Ectodermal cell (in vitro differentiated cells): ENCODE data around the gene RNU6-9.
"Not testable (repeated sequence)": the region's sequence is repeated elsewhere in the genome, so short reads cannot be mapped to it uniquely, and the experiment has no call there.

Source experiments
- H3K27ac ChIP-seq: 2 replicates; pipeline ENCODE4 v1.7.0; 2013; ENCODE audit warnings: mild to moderate bottlenecking, low read depth, low read length; ENCODE audit not compliant: insufficient read depth, poor library complexity, severe bottlenecking
- H3K27me3 ChIP-seq: 2 replicates; pipeline ENCODE4 v1.7.0; 2013; ENCODE audit warnings: mild to moderate bottlenecking, low read length; ENCODE audit not compliant: insufficient read depth, control insufficient read depth, poor library complexity, severe bottlenecking
- H3K36me3 ChIP-seq: one replicate; pipeline ENCODE4 v1.7.0; 2013; ENCODE audit warnings: low read length; ENCODE audit not compliant: control insufficient read depth, insufficient read depth
- H3K4me1 ChIP-seq: one replicate; pipeline ENCODE4 v1.7.0; 2013; ENCODE audit warnings: low read length; ENCODE audit not compliant: control insufficient read depth, insufficient read depth
- H3K4me3 ChIP-seq: 2 replicates; pipeline ENCODE4 v1.7.0; 2013; ENCODE audit warnings: low read depth, low read length, control low read depth; ENCODE audit not compliant: insufficient read depth
- H3K9me3 ChIP-seq: 2 replicates; pipeline ENCODE4 v1.7.0; 2013; ENCODE audit warnings: mild to moderate bottlenecking, low read length, moderate library complexity; ENCODE audit not compliant: control insufficient read depth
- WGBS, 2 experiments: methylation state at CpG; one replicate each; pipeline ENCODE4 v1.1.7; 2013; ENCODE audit warnings: missing lambda C conversion rate in 2 of 2; 5-methylcytosine and 5-hydroxymethylcytosine counted together

RNU6-9 gene

DNA sequence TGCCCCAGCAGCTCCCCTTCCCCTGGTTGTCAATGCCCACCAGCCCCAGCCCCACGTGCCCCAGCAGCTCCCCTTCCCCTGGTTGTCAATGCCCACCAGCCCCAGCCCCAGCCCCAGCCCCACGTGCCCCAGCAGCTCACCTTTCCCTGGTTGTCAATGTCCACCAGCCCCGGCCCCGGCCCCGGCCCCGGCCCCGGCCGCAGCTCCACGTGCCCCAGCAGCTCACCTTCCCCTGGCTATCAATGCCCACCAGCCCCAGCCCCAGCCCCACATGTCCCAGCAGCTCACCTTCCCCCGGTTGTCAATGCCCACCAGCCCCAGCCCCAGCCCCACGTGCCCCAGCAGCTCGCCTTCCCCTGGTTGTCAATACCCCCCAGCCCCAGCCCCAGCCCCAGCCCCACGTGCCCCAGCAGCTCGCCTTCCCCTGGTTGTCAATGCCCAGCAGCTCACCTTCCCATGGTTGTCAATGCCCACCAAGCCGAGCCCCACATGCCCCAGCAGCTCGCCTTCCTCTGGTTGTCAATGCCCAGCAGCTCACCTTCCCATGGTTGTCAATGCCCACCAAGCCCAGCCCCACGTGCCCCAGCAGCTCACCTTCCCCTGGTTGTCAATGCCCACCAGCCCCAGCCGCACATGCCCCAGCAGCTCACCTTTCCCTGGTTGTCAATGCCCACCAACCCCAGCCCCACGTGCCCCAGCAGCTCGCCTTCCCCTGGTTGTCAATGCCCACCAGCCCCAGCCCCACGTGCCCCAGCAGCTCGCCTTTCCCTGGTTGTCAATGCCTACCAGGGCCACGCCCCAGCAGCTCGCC, 14.3 kb upstream of the RNU6-9 start:
- H3K4me1 ChIP-seq, H3K4me3 ChIP-seq, H3K27ac ChIP-seq, H3K9me3 ChIP-seq, H3K27me3 ChIP-seq: not testable (repeated sequence)
- H3K36me3 ChIP-seq: peaks cover 52% of the 10 kb centered on the region
- 87 to 88% methylated on average over 24 of the region's 24 CpGs for WGBS, 2 experiments

DNA sequence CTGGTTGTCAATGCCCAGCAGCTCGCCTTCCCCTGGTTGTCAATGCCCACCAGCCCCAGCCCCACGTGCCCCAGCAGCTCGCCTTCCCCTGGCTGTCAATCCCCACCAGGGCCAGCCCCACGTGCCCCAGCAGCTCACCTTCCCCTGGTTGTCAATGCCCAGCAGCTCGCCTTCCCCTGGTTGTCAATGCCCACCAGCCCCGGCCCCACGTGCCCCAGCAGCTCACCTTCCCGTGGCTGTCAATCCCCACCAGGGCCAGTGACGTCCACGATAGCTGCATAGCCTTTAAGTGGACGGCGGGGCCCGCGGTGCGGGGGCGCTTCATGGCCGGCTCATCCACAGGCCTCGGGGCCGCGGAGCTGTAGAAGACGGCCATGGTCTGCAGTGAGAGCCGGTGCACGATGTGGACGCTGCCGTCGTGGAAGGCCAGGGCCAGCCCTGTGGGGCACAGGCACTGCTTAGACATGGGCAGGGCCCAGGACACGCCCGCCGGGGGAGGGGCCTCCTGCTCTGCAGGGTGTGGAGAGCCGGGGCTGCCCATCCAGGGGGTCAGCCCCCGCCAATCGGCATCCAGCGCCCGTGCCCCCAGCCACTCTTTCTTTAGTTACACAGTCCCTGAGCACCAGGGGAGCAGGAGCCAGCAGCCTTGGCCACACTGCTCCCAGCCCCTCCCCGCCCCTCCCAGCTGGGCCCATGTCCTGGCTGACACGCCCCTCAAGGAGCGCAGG, 13.4 kb upstream of the RNU6-9 start:
- no peak overlapping the region for H3K27ac ChIP-seq
- H3K4me3 ChIP-seq: no peak overlapping the region
- H3K4me1 ChIP-seq: no peaks in the 10 kb centered on the region
- H3K27me3 ChIP-seq: no peaks in the 10 kb centered on the region
- H3K36me3 ChIP-seq: peaks cover 56% of the 10 kb centered on the region
- WGBS, 2 experiments: 91% methylated on average over 37 of the region's 37 CpGs
- H3K9me3 ChIP-seq: no peaks in the 10 kb centered on the region

DNA sequence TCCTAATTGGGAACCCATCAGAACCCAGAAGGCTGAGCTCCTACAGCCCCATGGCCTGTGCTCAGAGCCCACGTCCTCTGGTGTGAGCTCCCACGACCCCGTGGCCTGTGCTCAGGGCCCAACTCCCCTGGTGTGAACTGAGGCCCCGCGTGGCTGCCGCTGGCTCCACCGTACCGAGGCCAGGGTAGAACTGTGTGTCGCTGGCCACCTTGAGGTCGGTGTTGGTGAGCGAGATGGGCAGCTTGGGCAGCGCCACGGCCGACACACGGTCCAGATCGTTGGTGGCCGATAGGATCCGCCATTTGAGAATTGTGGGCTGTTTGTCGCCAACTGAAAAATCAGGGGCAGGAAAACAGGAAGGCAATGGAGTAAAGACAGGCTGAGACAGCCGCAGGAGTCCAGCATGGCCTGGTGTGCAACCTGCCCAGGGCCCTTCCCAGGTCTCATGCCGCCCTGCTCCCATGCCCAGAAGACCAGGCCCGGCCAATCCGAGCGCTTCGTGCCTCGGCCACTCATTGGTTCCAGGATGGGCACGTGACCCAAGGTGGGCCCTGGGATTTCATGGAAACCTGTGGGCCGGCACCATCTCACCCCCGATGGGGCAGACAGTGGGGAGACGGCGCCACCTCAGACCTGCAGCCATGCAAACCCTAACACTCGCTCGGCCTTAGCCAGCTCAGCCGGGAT, 11.8 kb upstream of the RNU6-9 start:
- H3K27me3 ChIP-seq: no peaks in the 10 kb centered on the region
- no peak overlapping the region for H3K27ac ChIP-seq
- 96% methylated on average over 34 of the region's 34 CpGs for WGBS, 2 experiments
- H3K4me3 ChIP-seq: no peak overlapping the region
- H3K9me3 ChIP-seq: no peaks in the 10 kb centered on the region
- H3K4me1 ChIP-seq: no peaks in the 10 kb centered on the region
- H3K36me3 ChIP-seq: peaks cover 56% of the 10 kb centered on the region

DNA sequence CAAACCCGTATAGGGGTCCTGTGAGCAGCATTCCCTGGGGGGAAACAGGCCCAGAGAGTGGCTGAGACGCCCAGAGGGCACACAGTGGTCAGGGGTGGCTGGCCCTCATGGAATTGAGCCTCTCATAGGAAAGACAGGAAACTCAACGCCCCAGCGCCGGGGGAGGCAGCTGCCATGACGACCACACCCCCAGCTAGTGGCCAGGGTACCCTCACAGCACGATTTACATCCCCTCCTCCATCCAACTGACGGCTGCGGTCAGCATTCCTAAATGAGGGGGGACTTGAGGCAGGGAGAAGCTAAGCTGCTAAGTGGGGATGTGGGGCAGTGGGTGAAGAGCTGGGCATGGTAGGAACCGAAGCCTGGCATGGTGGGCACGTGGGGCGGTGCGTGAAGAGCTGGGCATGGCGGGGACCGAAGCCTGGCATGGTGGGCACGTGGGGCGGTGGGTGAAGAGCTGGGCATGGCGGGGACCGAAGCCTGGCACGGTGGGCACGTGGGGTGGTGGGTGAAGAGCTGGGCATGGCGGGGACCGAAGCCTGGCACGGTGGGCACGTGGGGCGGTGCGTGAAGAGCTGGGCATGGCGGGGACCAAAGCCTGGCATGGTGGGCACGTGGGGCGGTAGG, 10.3 kb upstream of the RNU6-9 start:
- Histone ChIP-seq H3K4me1 (no peaks in the 10 kb centered on the region), H3K27ac (no peak overlapping the region), H3K36me3 (peaks cover 60% of the 10 kb centered on the region), H3K27me3 (no peaks in the 10 kb centered on the region), H3K9me3 (no peaks in the 10 kb centered on the region), H3K4me3 (no peak overlapping the region)
- WGBS, 2 experiments: 95 to 96% methylated on average over 22 to 30 of the region's 30 CpGs

DNA sequence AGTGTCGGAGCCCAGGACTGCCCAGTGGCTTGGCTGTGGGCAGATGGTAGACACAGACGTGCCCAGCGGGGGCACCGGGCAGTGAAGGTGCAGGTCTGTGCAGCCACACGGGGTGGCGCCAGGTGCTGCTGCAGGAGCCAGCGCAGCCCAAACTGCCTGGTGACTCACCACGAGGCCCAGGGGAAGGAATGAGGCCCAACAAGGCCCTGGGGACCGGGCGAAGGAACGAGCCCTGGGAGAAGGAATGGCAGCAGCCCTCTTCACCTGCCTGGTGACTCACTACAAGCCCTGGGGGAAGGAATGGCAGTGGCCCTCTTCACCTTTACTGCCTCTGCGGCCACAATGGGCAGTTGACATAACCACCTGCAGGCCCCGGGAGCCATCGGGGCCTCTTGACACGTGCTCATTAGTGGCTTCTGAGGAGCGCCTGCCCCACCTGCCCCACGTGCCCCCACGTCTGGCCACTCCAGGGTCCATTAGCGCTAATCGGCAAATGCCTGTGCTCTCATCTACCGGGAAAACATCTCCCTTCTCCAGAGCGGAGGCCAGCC, 9.5 kb upstream of the RNU6-9 start:
- Histone ChIP-seq H3K4me3 (no peak overlapping the region), H3K9me3 (no peaks in the 10 kb centered on the region), H3K27ac (no peak overlapping the region), H3K27me3 (no peaks in the 10 kb centered on the region), H3K36me3 (peaks cover 64% of the 10 kb centered on the region), H3K4me1 (no peaks in the 10 kb centered on the region)
- 93 to 94% methylated on average over 22 of the region's 22 CpGs for WGBS, 2 experiments

DNA sequence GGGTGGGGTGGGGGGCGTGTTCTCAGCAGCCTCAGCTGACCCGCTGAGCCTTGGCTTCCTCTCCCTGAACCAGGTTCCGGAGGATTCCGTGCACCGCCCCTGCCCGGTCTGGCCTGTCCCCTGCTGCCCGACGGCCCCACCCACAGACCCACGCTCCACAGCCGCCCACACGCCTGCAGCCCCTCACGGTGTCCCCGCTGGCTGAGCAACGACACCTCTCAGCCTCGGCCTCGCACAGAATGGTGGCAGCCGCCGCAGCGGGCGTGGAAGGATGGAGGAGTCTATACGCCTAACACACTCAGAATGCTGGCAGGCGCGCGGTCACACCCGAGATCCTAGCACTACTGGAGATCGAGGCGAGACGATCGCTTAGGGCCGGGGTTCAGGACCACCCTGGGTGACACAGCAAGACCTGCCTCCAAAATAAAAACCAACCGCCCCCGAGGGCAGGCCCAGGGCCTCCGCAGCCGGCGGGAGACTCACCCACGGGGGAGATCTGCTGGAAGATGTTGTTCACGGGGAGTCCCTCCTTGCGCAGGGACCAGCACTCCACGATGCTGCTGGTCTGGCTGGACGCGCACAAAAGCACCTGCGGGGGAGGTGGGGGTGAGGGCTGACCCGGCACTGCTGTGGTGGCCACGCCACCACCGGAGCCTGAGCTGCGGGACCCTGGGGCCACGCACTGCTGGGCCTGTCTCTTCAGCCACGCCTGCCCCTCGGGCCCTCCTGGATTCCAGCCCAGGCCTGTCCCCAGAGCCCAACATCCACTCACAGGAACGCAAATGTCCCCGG, 8.7 kb upstream of the RNU6-9 start:
- Histone ChIP-seq H3K4me3 (no peak overlapping the region), H3K9me3 (no peaks in the 10 kb centered on the region), H3K36me3 (peaks cover 62% of the 10 kb centered on the region), H3K27me3 (no peaks in the 10 kb centered on the region), H3K27ac (no peak overlapping the region), H3K4me1 (no peaks in the 10 kb centered on the region)
- WGBS, 2 experiments: 94 to 96% methylated on average over 51 of the region's 51 CpGs

DNA sequence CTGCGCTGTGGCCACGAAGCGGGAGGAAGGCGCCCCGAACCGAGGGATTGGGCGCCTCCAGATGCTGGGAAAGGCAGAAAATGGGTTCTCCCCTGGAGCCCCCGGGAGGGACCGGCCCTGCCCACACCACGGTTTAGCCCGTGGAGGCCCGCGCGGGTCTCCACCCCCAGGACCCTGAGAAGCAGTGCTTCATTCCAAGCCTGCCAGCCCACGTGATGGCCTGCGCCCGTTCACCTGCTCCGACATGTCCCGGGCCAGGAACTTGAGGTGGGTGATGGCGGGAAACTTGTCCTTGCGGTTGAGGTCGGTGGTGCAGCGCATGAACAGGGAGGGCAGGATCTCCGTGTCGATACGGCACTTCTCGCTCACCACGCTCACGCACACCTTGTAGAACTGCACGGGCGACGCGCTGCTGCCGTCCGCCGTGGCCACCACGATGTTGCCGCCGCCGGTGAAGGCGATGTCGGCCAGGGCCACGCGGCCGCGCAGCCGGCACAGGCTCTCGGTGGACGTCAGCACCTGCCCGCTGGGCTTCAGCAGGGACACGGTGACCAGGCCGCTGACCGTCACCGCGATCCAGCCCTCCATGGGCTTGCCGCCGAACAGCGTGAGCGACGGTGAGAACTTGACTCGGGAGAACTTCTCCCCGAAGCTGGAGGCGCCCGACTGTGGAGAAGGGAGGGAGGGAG, 7.6 kb upstream of the RNU6-9 start:
- Histone ChIP-seq H3K36me3 (peaks cover 60% of the 10 kb centered on the region), H3K27ac (no peak overlapping the region), H3K4me3 (no peak overlapping the region), H3K9me3 (no peaks in the 10 kb centered on the region), H3K4me1 (no peaks in the 10 kb centered on the region), H3K27me3 (no peaks in the 10 kb centered on the region)
- 97% methylated on average over 64 of the region's 64 CpGs for WGBS, 2 experiments

DNA sequence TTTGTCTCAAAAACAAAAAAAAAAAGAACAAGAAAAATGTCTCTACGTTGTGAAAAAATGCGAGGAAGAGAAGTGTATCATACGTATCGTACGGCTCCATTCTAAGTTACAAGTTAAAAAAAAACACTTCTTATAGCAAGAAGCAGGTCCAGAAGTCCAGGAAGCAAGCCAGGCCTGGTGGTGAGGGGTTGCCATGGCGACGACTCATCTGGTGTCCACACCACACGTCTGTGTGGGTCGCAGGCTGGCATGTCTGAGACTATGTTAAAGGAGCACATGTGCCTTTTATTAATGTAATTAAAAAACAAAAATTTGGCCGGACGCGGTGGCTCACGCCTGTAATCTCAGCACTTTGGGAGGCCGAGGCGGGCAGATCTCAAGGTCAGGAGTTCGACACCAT, 6.2 kb upstream of the RNU6-9 start:
- H3K4me1 ChIP-seq: no peaks in the 10 kb centered on the region
- whole genome bisulfite sequencing, 2 experiments: 93 to 95% methylated on average over 16 of the region's 16 CpGs
- H3K9me3 ChIP-seq: no peaks in the 10 kb centered on the region
- no peaks in the 10 kb centered on the region for H3K27me3 ChIP-seq
- H3K4me3 ChIP-seq: no peak overlapping the region
- H3K36me3 ChIP-seq: peaks cover 47% of the 10 kb centered on the region
- H3K27ac ChIP-seq: no peak overlapping the region

DNA sequence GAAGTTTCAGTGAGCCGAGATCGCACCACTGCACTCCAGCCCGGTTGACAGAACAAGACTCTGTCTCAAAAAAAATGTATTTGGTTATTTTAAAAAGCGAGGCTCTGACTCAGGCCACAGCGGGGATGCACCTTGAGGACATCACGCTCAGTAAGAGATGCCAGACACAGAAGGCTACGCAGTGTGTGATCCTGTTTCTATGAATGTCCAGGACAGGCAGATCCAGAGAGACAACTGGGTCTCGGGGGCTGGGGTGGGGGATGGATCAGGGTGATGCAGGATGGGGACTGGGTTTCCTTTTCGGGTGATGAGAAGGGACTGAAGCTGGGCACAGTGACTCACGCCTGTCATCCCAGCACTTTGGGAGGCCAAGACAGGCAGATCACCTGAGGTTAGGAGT, 5.7 kb upstream of the RNU6-9 start:
- 95 to 96% methylated on average over 10 of the region's 10 CpGs for WGBS, 2 experiments
- H3K27me3 ChIP-seq: no peaks in the 10 kb centered on the region
- H3K4me1 ChIP-seq: no peaks in the 10 kb centered on the region
- peaks cover 45% of the 10 kb centered on the region for H3K36me3 ChIP-seq
- H3K27ac ChIP-seq: no peak overlapping the region
- no peaks in the 10 kb centered on the region for H3K9me3 ChIP-seq
- H3K4me3 ChIP-seq: no peak overlapping the region
